G401 (cell line): ENCODE data around the gene SUCLG1. TPM values are rescaled to one million over a fixed set of nuclear protein-coding genes. Genes with fewer than 3 reads are reported as not detected.

Experiments
- DNase-seq: peaks from one replicate; pipeline ENCODE4 v3.0.0-alpha.2; 2015; ENCODE audit warnings: low spot score
- in situ Hi-C: cut with HindIII; loops from 2 replicates; pipeline ENCODE4 v1.10.0; 2016; ENCODE audit warnings: low sequenced_read_pairs, mixed read lengths
- total RNA-seq: library from RNA; depleted of rRNA; stranded (reverse); fragments of >200 nt; shearing (Covaris generic); gene quantifications from 2 replicates; pipeline ENCODE4 v1.2.3, GENCODE V29; 2014; rRNA removed

The SUCLG1 gene
- 33.3 and 49.6 TPM in 2 replicates for total RNA-seq

DNA sequence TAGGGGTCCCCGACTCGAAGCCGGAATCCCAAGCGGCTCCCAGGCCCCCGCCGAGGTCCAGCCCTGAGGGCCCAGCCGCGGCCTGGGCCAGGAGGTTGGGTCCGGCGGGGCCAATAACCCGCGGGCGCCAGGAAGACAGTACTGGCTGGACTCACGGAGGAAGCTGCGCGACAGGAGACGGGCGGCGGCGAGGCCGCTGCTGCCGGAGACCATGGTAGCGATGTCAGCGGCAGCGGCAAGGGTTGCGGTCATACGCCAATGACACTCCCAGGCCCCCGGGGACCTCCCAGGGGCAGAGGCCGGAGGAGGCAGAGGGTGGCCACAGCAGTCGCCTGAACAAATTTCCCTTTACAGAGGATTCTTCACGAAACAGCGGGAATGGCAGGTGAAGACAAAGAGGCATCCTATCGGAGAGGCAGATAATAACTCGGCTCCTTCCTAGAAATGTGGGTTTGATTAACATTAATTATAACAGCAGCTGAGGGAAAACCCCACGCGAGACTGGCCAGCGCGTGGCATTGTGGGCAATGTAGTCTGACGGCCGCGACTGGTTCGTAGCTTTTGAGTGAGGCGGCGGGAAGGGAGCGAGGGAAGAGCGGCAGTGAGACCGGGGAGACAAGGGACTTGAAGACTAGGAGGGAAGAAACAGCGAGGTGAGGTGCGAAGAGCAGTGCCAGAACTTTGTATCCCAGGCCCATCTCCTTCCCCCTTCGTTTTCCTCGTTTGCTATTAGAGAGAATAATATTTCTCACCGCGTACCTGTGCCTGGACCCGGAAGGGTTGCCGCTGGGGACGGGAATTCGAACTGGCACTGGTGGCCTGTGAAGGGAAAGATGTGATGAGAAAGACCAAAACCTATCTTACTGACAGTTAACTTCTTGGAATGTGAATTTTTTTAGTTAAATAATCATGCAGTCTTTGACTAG is at the start of gene SUCLG1:
Gene SUCLG1 (minus strand): TSS at position 263 of the 926 bp plus-strand sequence. CDS start 11 bp downstream, at position 252.
- peak; percentile 92 for DNase-seq
- in situ Hi-C loops, result no loop called here

DNA sequence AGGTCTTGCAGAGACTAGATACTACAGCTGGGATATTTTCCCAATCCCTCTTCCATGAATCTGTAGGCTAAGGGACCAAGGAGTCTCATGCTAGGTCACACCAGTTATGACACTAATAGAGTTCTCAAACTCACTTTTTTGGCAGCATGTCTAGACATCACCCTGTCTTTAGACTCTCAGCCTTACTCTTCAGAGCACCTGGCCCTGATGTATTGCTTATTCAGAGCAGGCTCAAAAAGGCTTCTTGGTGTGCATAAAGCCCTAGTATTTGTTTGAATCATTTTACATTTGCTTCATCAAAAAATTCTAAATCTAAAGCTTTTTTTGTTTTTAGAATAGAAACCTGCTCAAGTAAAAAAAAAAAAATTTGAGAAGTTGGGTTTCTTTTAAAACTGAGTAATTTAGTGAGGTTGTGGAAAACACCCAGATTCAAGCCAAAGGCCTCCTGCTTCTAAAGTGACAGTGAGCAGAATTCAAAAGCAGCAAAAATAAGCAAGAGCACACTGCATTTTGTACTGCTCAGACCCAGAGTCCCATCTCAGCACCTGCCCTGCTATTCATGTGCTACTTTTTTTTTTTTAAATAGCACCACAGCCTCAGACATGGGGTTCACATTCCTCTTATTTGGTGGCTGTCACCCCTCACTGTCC is 39.2 kb upstream of the SUCLG1 start:
- in situ Hi-C loops, result no loop called here

DNA sequence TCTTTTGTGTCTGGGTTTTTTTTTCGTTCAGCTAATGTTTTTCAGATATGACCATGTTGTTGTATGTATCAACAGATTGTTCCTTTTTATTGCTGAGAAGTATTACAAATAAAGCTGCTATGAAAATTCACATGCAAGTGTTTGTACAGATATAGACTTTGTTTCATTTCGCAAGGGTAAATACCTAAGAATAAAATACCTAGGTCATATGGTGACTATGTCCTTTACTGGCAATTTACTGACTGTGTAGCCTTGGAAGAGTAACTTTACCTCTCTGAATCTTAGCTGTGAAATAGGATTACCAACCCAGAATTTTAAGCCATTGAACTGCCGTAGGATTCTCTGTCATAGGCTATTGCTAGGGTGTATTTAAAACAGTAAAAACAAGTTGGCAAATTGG is 38.2 kb upstream of the SUCLG1 start:
- in situ Hi-C loops, result no loop called here
- DNase-seq, result no peak

More for the DNA sequence above, 39.2 kb upstream of the SUCLG1 start:
- DNase-seq, result no peak

DNA sequence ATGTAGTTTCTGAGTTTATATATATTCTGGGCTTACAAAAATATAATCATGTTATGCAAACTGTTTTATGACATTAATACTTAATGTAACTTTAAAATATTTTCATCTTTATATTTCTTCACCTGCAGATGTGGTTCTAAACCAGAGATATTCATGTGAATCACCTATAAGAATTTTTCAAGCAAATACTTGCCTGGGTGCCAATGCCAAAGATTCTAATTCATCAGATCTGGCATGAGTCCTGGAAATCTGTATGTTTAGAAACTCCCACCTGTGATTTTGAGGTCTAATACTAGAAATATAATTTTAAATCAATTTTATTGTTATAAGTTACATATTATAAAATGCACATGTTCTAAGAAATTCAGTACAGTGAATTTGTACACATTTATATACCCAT is 37.3 kb upstream of the SUCLG1 start:
- in situ Hi-C loops, result no loop called here
- no peak for DNase-seq

DNA sequence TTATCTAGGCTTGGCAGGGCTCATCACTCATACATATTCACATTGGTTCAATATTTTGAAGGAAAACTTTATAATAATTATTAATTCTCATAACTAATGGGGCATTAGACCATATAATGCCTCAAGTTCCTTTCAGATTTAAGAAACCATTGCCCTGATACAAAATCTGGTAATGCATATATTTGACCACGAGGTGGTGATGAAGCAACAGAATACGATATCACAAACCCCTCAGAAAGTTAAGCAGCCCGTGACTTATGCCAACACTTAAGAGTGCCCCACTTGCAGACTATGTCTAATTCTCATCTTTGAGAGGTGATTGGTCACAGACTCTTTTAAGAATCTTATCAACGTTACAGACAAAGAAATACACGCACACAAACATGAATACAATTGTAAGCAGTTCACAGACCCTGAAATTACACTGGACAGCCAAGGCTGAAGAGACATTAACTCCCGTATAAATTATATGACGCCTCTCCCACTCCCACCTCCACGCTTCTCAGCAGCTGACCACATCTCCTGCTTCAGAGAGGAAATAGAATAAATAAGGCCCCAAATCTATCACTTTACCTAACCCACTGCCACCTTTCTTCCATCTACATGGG is 36.6 kb upstream of the SUCLG1 start:
- DNase-seq, result peak; percentile 71
- in situ Hi-C loops, result no loop called here

DNA sequence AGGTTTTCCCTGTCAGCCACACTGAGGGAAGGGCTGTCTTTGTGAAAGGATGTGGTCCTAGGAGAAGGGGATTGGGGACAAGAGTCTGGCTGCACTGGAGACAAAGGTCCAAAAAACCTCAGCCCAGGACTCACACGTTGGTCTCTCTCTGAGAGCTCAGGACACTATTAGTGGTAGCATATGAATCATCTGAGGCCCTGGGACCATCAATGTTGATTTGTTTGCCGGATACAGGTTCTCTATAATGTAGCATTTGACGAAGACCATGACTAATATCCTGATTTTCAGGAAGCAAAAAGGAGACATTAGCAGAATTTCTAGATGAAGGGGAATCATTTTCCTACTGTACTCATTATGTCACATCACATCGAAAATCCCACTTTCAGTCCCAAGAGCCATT is 35.0 kb upstream of the SUCLG1 start:
- in situ Hi-C loops, result no loop called here
- DNase-seq, result no peak

DNA sequence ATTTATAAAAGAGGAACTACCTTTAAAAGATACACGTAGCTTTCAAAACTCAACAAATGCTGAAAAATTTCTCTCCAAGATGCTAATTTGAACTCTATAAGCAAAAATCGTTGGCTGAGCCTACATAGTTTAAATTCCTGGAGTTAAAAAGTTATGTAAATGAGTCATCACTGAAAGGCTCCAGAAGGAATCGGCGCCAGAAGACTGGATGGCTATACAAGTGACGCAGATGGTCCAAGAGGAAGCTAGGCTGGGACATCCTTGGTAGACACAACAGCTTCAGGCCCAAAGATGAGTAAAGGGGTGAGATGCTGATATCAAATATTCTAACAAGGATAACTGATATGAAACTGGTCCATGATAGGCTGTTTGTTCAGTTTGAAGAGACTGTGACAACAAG is 34.4 kb upstream of the SUCLG1 start:
- in situ Hi-C loops, result no loop called here
- DNase-seq, result no peak

DNA sequence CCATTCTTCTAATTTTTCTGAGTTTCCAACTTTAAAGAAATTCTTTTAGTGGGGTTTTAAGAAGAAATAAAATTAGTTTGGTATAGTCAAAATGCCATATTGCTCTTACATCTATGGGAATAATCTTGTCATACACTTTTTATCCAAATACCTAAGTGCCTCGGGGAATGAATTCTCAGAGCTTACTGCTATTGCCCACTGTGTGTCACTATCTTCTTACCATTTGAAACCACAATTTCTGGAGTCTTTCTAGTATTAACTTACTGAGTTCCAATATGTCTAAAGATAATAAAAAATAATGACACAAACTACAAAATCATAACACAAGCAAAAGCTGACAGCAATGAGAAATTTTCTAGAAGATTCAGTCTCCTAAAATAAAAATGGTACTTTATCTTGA is 33.5 kb upstream of the SUCLG1 start:
- no peak for DNase-seq
- in situ Hi-C loops, result no loop called here

DNA sequence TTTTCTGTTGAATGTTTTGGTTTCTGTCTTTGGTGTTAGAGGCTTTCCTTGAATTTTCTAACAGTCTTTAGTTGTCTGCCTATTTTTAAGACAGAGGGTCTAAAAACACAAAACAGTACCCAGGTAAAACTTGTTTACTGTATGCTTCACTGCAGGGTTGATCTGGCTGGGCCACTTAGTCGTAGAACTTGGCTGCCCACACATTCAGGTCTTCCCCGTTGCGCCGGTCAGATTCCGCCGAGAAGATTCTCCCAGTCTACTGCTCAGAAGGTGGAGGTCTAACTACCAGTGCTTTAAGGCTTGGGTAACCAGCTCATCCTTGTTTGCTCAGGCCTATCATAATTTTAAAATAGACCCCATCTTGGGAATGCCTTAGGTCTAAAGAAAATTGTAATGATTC is 32.7 kb upstream of the SUCLG1 start:
- in situ Hi-C loops, result no loop called here
- DNase-seq, result no peak

DNA sequence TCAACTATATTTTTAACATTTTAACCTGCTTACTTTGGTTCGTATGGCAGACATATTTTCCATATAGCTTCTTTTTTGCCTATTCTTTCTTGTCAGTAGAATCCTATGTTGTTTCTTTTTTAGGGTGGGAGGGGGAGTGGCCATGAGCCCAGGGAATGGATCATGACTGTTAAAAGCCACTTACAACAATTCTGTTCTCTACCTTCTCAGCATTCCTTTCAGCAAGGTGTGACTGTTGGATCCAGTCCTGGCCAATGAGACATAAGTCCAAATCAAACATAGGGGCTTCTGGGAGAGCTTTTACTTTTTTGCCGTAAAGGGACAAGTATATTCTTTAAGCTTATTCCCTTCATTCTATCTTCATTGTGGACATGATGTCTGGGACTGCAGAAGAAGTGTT is 32.2 kb upstream of the SUCLG1 start:
- DNase-seq, result no peak
- in situ Hi-C loops, result no loop called here

DNA sequence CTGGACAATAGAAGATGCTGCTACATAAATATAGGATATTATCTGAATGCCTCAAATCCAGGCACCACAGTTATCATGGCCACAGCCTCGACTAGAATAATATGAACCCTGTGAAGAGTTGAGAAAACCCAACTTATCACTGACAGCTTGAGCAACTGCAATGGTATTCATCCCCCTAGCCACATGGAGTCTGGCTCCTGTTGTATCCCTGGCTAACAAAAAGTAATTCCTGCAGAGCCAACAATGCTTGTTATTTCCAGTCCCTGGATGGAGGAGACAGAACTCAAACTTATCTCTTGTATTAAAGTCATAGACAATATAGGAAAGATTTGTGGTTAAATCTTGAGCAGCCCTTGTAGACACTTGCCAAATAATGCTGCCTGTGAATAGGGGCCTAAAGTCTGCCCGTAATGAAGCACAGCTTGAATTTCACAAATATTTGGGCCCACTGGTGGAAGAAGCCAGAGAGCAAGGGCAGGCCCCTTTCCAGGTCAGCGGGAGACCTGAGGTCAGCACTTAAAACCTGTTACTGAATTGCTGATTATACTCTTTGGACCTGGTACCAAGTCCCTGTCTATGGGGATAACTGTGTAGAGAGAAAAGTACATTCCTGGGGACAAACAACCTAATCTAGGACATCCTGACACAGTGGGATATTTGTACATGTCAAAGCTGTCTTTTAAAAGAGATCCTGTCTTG is 28.4 kb upstream of the SUCLG1 start:
- in situ Hi-C loops, result no loop called here

DNA sequence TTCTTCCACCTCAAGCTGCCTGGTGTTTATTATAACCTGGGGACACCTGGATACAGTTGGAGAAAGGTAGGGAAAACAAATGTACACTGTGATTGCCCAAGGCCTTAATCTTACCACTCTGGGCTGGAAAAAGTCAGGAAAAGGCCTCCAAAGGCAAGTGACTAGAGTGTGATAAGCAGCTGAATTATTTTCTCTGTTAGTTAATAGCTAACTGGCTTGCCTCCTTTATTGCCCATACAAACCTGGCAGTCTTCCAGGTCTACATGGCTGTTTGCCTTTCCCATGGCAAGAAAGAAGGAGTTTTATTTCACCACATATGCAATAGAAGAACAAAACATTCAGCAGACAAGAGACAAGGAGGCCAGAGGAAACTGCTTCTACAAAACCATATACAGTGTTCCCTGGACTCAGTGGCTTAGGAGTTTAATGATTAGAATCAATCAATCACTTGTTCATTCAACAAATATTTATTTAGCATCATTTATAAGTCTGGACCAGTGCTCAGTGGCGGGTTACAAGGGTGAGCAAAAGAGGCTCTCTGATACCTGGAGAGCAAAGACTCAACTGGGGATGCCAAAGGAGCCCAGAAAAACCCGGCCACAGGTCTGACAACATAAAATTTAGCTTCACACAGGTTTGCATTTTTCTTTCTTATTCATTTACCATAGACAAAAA is 27.5 kb upstream of the SUCLG1 start:
- DNase-seq, result peak; percentile 10
- in situ Hi-C loops, result no loop called here

More for the DNA sequence above, 28.4 kb upstream of the SUCLG1 start:
- no peak for DNase-seq

DNA sequence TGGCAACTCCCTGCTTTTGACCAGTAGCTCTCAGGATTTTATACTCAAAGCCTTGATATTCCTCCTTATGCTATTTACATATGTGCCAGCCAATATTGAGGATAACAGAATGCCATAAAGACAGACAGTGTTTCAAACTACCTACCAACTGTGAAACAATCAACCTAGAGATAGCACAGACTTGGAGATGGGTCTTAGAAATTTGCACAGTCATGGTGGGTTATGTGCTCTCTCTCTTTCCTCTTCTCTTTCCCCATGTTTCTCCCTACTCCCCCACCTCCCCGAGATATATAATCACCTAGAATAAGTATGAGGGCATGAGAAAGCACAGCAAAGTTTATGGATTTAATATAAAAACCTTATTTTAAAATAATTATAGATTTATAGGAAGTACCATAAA is 24.2 kb upstream of the SUCLG1 start:
- in situ Hi-C loops, result no loop called here
- DNase-seq, result no peak

DNA sequence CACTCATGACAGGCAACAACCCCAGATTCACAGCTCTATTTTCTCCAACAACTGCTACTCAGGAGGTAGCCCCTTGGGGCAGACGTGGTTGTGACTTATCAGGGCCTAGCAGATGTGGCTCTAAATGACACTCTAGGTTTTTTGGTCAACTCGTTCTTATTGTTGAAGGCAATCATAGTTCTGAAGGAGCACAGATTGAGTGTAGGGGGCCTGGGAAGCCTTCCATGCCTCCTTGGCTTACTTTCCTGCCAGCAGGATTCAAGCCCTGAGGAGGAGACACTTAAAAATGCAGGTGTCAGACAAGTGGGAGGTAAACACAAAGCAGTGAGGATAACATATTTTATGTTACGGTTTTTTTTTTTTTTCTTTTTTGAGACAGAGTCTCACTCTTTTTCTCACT is 23.5 kb upstream of the SUCLG1 start:
- DNase-seq, result no peak
- in situ Hi-C loops, result no loop called here

DNA sequence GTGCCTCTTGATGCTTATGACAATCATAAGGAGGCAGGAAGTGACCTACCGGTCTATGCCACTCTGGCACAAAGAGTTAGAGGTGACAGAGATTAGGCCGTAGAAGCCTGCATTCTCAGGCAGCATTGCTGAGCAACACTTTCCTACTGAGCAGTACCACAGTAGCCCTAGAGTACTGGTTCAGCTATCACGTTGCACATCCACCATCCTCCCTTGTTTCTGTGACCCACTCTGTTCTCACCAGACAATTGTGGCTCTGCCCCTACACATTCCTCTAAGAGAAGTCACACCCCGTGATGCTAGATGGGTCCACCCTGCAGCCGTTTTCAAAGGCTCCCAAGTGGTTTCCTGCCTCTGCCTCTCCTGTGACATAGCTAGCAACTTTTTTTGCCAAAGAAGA is 22.6 kb upstream of the SUCLG1 start:
- DNase-seq, result no peak
- in situ Hi-C loops, result no loop called here

DNA sequence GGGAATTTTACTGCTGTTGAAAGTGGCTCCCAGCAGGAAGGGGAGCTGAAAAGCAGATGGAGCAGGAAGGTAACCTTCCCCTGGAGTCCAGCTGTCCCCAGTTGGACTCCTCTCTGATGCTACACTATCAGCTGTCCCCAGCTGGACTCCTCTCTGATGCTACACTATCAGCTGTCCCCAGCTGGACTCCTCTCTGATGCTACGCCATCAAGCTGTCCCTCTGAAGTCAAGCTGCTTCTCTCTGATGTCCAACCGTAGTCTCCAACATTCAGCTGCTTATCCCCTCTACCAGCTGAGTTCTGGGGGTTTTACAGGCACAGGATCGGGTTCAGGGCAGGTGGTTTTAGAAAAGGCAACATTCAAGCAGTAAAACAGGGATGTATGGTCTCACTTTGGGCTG is 19.8 kb upstream of the SUCLG1 start:
- in situ Hi-C loops, result no loop called here
- DNase-seq, result no peak

DNA sequence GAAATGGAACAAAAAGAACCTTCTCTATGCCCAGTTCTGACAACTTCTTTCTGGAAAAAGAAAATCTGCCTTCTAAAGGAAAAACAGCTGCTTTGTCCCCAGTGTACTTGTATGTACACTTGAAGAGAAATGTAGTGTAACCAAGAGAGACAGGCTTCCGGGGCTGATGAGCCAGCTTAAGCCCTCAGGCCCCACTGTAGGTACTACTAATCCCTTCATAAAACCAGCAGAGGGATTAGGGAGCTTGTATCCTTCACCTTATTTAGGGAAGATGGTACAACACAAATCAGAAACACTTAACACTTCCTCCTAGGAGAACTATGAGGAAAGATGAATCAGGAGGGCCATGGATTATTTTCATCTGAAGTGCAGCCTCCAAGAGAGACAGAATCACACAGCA is 18.8 kb upstream of the SUCLG1 start:
- no peak for DNase-seq
- in situ Hi-C loops, result no loop called here

DNA sequence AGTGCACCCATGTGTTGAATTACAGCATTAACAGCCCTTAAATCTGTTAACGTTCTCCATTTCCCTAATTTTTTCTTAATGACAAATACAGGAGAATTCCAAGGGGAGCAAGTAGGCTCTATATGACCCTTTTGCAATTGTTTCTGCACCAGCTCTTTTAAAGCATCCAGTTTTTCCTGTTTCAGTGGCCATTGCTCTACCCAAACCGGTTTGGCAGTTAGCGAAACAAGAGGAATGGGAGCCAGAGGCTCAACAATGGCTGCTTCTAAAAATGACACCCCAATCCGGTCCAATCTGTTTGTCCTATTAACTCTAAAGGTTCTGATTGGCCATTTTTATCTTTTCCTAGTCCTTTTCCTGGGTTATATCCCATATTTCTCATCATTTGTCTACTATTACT is 15.1 kb upstream of the SUCLG1 start:
- DNase-seq, result no peak
- in situ Hi-C loops, result no loop called here
